ENCODE results near the gene PTPN2.

- TF ChIP-seq CTCF (conservative IDR thresholded peaks at IDR 0.05; ENCODE audit: low read depth, low read length) (no peak), POLR2A (IDR thresholded peaks at IDR 0.05; ENCODE audit: low read depth, low read length) (no peak), FOS (IDR thresholded peaks at IDR 0.05; ENCODE audit: low read depth, low read length) (no peak), RFX5 (IDR thresholded peaks at IDR 0.05; ENCODE audit: low read depth, low read length) (no peak), MAZ (IDR thresholded peaks at IDR 0.05; ENCODE audit: borderline replicate concordance, low read depth, low read length) (no peak), MXI1 (IDR thresholded peaks at IDR 0.05; ENCODE audit: borderline replicate concordance, low read depth, low read length) (no peak), USF2 (IDR thresholded peaks at IDR 0.05; ENCODE audit: low read depth, low read length) (no peak)
Observed at GRCh38 chr18:12911929-12912703, 28.1 kb upstream of the PTPN2 start.
